Endodermal cell (in vitro differentiated cells): ENCODE measurements around the gene RIPOR2. TPM values are rescaled to one million over a fixed set of nuclear protein-coding genes. Genes with fewer than 3 reads are reported as not detected.

ENCODE experiments used
- DNase-seq: peaks from one replicate; pipeline ENCODE4 v3.0.0-alpha.2; 2017
- H3K27ac ChIP-seq: 2 replicates; pipeline ENCODE4 v1.5.1; 2013; ENCODE audit warnings: mild to moderate bottlenecking, low read depth, low read length, moderate library complexity
- H3K27me3 ChIP-seq: 2 replicates; pipeline ENCODE4 v1.6.1; 2013; ENCODE audit warnings: mild to moderate bottlenecking, low read length, moderate library complexity; ENCODE audit not compliant: insufficient read depth, control insufficient read depth, poor library complexity, severe bottlenecking
- H3K36me3 ChIP-seq: 2 replicates; pipeline ENCODE4 v1.7.0; 2013; ENCODE audit warnings: mild to moderate bottlenecking, low read length, moderate library complexity; ENCODE audit not compliant: control insufficient read depth, insufficient read depth
- H3K4me1 ChIP-seq: one replicate; pipeline ENCODE4 v1.7.0; 2013; ENCODE audit warnings: low read length; ENCODE audit not compliant: control insufficient read depth, insufficient read depth
- H3K4me3 ChIP-seq: 2 replicates; pipeline ENCODE4 v1.5.1; 2013; ENCODE audit warnings: mild to moderate bottlenecking, low read length, moderate library complexity
- H3K9ac ChIP-seq: 2 replicates; pipeline ENCODE4 v1.6.1; 2013; ENCODE audit warnings: mild to moderate bottlenecking, low read length, moderate library complexity; ENCODE audit not compliant: poor library complexity, severe bottlenecking; ENCODE audit errors: extremely low read depth
- H3K9me3 ChIP-seq: 2 replicates; pipeline ENCODE4 v1.6.1; 2013; ENCODE audit warnings: mild to moderate bottlenecking, low read length, moderate library complexity; ENCODE audit not compliant: control insufficient read depth
- H3K27ac Mint-ChIP-seq: 2 replicates; pipeline ENCODE4 v1.8.0; 2020; ENCODE audit warnings: mixed read lengths
- H3K27me3 Mint-ChIP-seq: 2 replicates; pipeline ENCODE4 v1.8.0; 2021; ENCODE audit warnings: mild to moderate bottlenecking, mixed read lengths; ENCODE audit not compliant: insufficient read depth
- H3K36me3 Mint-ChIP-seq: 2 replicates; pipeline ENCODE4 v1.8.0; 2020; ENCODE audit warnings: low read depth, mixed read lengths
- H3K4me1 Mint-ChIP-seq: 2 replicates; pipeline ENCODE4 v1.8.0; 2020; ENCODE audit warnings: mixed read lengths
- H3K4me3 Mint-ChIP-seq: 2 replicates; pipeline ENCODE4 v1.8.0; 2020; ENCODE audit warnings: mild to moderate bottlenecking, moderate library complexity, mixed read lengths
- H3K9me3 Mint-ChIP-seq: 2 replicates; pipeline ENCODE4 v1.8.0; 2020; ENCODE audit warnings: mild to moderate bottlenecking, mixed read lengths
- CTCF ChIP-seq: fragments of 200-600 bp; sonication (generic); conservative IDR thresholded peaks from 2 replicates; pipeline ENCODE4 v1.5.0; 2021; ENCODE audit warnings: antibody characterized with exemption, mild to moderate bottlenecking
- WGBS, 2 experiments: methylation state at CpG; one replicate each; pipeline versions ENCODE4 v1.1.5 to v1.1.7; 2013; ENCODE audit warnings: missing lambda C conversion rate in 2 of 2, mixed read lengths in 1 of 2; ENCODE audit not compliant: insufficient coverage in 1 of 2, insufficient read length in 1 of 2; 5-methylcytosine and 5-hydroxymethylcytosine counted together
- total RNA-seq, 2 donors: library from RNA; stranded (reverse); fragmentation: NEBNext Ultra II Directional in 1 of 2; extraction: Animal tissue kit (Norgen Biotek cat#: 25700) in 1 of 2; gene quantifications; 2 replicates in 1 of 2; 3 replicates in 1 of 2; pipeline ENCODE4 v1.2.1, GENCODE V29; 2021

The RIPOR2 gene
- total RNA-seq, 2 donors from 2014 or later = 9.3 to 10.4 TPM

DNA sequence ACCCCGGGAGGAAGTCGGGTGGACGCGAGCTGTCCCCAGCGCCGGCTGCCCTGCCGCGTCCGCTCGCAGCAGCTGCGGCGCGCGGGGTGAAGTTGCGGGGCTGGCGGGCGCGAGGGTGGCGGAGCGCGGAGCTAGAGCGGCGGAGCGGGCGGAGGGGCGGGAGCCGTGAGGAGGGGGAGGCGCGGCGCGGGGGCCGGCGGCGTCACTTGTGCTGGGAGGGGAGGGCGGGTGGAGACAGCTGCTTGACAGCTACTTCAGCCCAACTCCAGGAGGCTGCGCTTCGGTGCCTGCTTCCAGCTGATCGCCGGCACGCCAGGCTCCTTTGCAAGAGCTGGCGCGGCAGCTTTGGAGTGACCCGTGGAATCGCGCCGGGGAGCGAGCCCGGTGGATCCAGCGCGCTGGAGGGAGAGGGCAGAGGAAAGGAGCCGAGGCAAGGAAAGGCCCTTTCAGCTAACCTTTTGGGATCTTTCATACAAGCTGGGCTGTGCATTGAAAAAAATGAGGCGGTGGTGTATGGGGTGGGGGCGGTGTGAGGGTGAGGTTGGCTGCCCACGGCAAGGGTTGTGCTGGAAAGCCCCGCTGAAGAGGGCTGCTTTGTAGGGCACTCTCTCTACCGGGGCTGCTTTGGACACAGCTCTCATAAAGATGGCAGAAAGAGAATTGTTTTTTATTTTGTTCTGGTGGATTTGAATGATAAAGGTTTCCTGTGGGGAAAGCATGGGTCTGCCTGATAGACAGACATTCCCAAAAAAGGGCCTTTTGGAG, 24.6 kb downstream of the RIPOR2 start:
- Histone ChIP-seq H3K27me3 (peaks cover 57% of the 10 kb centered on the region), H3K9me3 (no peaks in the 10 kb centered on the region), H3K4me3 (peak overlapping the region; percentile 90), H3K27ac (peak overlapping the region; percentile 27), H3K4me1 (peaks cover 8% of the 10 kb centered on the region), H3K36me3 (no peaks in the 10 kb centered on the region), H3K9ac (peak overlapping the region; percentile 35)
- peak overlapping the region; percentile 65 for H3K4me3 Mint-ChIP-seq
- WGBS, 2 experiments = 0 to 1% methylated on average over 12 to 55 of the region's 56 CpGs
- no peak for TF ChIP-seq CTCF
- no peak overlapping the region for H3K27ac Mint-ChIP-seq
- H3K9me3 Mint-ChIP-seq = no peaks in the 10 kb centered on the region
- peaks cover 21% of the 10 kb centered on the region for H3K4me1 Mint-ChIP-seq
- H3K36me3 Mint-ChIP-seq = no peaks in the 10 kb centered on the region
- peak; percentile 87 for DNase-seq
- H3K27me3 Mint-ChIP-seq = peaks cover 75% of the 10 kb centered on the region

DNA sequence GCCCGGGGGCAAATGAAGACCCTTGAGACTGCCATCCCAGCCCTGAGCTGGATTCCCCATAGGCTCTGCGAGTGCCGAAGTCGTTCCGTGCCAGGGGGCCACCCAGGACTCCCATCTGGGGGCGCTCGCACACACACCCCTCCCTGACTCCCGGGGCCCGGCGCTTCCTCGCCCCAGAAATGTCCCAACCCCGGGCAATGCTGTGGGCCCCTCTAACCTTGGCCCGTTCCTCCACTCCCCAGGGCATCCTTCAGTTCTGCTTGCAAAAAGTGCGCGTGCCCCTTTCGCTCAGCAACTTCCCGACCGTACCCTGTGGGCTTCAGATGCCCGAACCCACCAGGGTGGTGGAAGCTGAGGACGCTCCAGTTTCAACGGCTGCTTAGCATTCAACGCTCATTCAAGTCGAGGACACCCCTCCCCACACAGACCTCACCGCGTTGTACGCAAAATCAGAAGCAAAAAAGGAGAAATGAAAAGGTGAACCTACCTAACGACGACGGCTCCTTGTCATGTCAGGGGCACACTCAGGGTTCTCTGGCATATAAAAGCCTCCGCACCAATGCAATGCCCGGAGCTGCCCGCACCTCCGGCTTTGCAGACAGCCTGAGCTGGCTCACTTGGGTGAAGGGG, 25.3 kb downstream of the RIPOR2 start:
- H3K9me3 ChIP-seq = no peaks in the 10 kb centered on the region
- no peak overlapping the region for H3K9ac ChIP-seq
- H3K36me3 ChIP-seq = no peaks in the 10 kb centered on the region
- H3K4me3 ChIP-seq = peak overlapping the region; percentile 90
- peaks cover 57% of the 10 kb centered on the region for H3K27me3 ChIP-seq
- Mint-ChIP-seq H3K4me3 (peak overlapping the region; percentile 65), H3K9me3 (no peaks in the 10 kb centered on the region), H3K4me1 (peaks cover 19% of the 10 kb centered on the region), H3K27me3 (peaks cover 79% of the 10 kb centered on the region), H3K27ac (no peak overlapping the region), H3K36me3 (no peaks in the 10 kb centered on the region)
- peak; percentile 64 for DNase-seq
- TF ChIP-seq CTCF = peak; percentile 13
- WGBS, 2 experiments = 2% methylated on average over 18 to 33 of the region's 33 CpGs
- H3K27ac ChIP-seq = no peak overlapping the region
- peaks cover 8% of the 10 kb centered on the region for H3K4me1 ChIP-seq

GRCh38 chr6:24909241-24910216, 26.2 kb downstream of the RIPOR2 start:
- H3K27me3 ChIP-seq = peaks cover 57% of the 10 kb centered on the region
- TF ChIP-seq CTCF = no peak
- peaks cover 8% of the 10 kb centered on the region for H3K4me1 ChIP-seq
- no peak overlapping the region for H3K9ac ChIP-seq
- no peaks in the 10 kb centered on the region for H3K9me3 ChIP-seq
- Mint-ChIP-seq H3K9me3 (no peaks in the 10 kb centered on the region), H3K4me3 (peak overlapping the region; percentile 65), H3K36me3 (no peaks in the 10 kb centered on the region), H3K27ac (no peak overlapping the region), H3K4me1 (peaks cover 19% of the 10 kb centered on the region), H3K27me3 (peaks cover 78% of the 10 kb centered on the region)
- WGBS, 2 experiments = 48 to 60% methylated on average over 14 to 20 of the region's 20 CpGs
- no peaks in the 10 kb centered on the region for H3K36me3 ChIP-seq
- no peak overlapping the region for H3K27ac ChIP-seq
- peak overlapping the region; percentile 90 for H3K4me3 ChIP-seq
- peak; percentile 61 for DNase-seq
